HG03066 (cell line): ENCODE results near the gene KRTAP10-1.
"Not testable (repeated sequence)": the region's sequence is repeated elsewhere in the genome, so short reads cannot be mapped to it uniquely, and the experiment has no call there.

Source experiments
- ATAC-seq: cut with Tn5 transposase; IDR thresholded peaks from one replicate; pipeline ENCODE4 v1.9.1; 2021; ENCODE audit warnings: low read depth; ENCODE audit not compliant: unreplicated experiment

KRTAP10-1 gene, protein sequence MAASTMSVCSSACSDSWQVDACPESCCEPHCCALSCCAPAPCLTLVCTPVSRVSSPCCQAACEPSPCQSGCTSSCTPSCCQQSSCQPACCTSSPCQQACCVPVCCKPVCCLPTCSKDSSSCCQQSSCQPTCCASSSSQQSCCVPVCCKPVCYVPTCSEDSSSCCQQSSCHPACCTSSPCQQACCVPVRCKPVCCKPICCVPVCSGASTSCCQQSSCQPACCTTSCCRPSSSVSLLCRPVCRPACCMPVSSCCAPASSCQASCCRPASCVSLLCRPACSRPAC

DNA sequence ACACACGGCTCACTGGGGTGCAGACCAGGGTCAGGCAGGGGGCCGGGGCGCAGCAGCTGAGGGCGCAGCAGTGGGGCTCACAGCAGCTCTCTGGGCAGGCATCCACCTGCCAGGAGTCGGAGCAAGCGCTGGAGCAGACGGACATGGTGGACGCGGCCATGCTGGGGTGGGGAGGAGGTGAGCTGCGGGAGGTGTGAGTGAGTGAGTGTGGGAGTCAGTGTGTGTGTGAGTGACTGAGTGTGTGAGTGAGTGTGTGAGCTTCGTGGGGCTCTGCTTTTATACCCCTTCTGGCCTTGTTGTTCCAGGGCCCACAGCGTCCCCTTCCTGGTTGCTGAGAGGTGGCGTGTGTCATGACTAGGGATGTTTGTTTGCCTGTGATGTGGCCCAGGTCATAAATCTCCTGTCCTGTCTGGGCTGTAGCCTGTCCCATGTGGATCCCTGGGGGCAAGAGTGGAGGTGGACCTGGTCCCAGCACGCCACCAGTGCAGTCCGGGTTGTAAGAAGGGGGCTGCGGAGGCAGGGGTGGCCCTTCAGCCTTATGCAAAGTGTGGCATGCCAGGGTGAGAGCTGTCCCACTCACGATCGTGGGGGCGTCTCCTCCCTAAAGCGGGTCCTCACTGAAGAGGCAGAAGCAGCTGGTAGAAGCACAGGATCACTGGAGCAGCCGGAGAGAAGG lies at the start of gene KRTAP10-1:
Gene KRTAP10-1 (minus strand): TSS at position 205 of the 676 bp plus-strand sequence. CDS start 45 bp downstream, at position 160.
- no peak for ATAC-seq

DNA sequence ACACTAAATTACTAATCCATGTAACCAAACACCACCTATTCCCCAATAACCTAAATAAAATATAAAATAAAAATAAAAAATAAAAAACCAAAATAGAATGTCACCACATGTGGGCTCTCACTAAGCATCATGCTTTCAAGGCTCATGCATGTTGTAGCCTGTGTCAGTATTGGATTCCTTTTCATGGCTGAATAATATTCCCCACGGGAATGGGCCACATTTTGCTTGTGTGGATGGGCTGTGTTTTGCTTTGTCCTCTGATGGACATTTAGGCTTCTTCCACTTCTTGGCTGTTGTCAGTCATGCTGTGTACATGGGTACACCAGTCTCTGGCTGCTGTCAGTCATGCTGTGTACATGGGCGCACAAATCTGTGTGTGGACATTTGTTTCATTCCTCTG lies 49.1 kb upstream of the KRTAP10-1 start:
- no peak for ATAC-seq

DNA sequence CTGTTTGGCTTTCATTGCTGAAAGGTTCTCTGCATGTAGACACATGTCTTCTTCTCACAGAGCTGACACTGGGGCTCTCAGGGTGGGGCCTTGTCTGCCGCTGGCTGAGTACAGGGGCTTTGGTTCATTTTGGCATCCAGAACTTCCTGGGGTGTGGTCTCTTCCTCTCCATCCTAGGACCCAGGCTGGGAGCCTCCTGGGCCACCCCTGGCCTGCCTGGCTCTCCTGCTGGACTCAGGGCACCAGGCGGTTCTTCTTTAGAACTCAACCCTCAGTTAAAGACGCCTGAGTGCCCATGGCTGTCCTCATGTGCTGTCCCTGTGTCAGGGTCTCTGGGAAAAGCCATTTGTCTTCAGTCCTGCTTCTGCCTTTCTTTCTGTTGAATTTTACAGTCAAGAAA lies 45.9 kb upstream of the KRTAP10-1 start:
- ATAC-seq: no peak

DNA sequence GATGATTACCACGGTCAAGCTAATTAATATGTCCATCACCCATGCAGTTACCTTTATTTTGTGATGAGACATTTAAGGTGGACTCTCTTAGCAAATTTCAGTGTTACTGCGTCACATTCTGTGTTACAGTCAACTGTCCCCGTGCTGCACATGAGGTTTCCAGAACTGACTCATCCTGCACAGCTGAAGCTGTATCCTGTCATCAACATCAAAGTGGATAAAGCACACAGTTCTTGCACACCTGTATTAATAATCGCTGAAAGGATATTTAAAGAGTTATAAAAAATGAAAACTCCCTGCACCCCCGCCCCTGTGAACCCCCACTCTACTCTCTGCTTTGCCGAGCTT lies 43.8 kb upstream of the KRTAP10-1 start:
- ATAC-seq: no peak

DNA sequence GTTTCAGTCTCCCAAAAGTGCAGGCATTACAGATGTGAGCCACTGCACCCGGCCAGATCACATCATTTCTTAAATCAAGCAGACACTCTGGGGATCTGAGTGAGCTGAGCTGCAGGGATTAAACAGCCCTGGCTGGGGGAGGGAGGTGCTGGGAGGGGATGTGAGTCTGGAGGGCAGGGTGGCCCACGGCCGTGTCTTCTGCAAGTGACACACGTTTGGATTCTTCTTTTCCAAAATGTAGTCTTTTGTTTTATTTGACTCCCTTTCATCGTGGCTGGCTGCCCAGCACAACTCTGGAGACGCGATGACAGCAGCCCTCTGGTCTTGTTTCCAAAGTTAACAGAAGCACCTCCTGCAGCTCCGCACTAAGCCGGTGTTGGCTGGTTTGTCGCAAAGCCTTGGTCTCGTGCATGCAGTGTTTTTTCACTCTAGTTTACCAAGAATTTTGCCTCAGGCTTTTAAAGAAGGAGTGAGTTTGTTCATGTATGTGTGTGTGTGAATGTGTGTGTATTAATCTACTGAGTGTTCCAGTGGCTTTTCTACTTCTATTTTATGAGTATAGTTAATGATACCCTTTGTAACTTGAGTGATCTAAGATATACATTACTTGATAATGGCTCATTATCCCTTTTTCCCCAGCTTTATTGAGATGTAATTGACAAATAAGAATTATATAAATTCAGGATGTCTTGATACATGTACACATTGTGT lies 43.2 kb upstream of the KRTAP10-1 start:
- ATAC-seq: no peak

DNA sequence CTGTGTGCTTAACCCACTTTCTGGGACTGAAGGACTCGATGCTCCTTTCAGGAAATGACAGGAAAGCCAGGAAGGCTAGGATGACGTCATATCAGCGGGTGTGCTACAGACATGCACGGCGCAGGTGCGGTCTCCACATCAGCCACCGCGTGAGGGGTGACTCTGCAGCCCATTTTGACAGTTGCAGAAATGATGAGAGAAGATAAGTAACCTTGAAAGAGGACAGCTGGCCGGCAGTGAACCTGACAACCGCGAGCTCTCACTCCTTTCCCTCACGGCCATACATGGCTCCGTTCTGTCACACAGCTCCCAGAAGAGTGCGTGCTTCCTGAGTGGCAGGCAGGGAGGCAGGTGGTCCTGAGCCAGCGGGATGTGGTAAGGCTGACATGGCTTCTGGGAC lies 42.1 kb upstream of the KRTAP10-1 start:
- ATAC-seq: no peak

DNA sequence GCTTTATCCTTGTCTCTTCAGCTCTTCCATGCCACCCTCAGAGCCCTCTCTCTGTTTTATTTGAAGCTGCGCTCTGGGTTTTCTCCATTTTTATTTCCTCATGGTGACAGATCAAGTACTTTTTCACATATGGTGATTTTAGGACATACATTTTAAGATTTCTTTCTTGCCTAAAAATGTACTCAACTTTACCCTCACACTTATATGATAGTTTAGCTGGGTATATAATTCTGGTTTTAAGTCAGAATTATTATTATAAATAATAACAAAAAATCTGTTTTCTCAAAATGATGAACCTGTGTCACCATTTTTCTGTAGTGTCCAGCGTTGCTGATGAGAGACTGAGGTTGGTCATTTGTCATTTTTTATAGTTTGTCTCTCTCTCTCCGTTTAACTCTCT lies 41.2 kb upstream of the KRTAP10-1 start:
- no peak for ATAC-seq

DNA sequence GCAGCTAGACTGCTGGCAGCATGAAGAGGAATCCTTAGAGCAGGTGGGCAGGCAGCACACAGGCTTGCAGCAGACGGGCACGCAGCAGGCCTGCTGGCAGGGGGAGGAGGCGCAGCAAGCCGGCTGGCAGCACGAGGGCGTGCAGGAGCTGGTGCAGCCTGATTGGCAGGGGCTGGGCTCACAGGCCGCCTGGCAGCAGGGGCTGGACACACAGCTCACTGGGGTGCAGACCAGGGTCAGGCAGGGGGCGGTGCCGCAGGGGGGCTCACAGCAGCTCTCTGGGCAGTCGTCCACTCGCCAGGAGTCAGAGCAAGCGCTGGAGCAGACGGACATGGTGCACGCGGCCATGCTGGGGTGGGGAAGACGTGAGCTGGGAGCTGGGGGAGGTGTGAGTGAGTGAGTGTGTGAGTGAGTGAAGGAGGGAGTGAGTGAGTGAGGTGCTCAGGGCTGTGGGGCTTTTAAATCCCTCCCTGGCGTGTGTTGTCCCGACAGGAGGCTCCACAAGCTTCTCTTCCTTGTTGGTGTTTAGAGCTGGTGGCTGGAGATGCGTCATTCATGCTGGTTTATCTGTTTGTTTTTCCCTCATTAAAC lies 40.3 kb upstream of the KRTAP10-1 start, which contains the start of gene KRTAP10-5:
Gene KRTAP10-5 (minus strand): TSS at position 374 of the 591 bp plus-strand sequence. CDS start 26 bp downstream, at position 348.
- not testable (repeated sequence) for ATAC-seq

DNA sequence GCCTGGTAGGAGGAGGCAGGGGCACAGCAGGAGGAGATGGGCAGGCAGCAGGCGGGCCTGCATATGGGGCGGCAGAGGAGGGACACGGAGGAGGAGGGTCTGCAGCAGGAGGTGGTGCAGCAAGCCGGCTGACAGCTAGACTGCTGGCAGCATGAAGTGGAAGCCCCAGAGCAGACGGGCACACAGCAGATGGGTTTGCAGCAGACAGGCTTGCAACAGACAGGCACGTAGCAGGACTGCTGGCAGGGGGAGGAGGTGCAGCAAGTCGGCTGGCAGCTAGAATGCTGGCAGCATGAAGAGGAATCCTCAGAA lies 39.8 kb upstream of the KRTAP10-1 start:
- no peak for ATAC-seq

DNA sequence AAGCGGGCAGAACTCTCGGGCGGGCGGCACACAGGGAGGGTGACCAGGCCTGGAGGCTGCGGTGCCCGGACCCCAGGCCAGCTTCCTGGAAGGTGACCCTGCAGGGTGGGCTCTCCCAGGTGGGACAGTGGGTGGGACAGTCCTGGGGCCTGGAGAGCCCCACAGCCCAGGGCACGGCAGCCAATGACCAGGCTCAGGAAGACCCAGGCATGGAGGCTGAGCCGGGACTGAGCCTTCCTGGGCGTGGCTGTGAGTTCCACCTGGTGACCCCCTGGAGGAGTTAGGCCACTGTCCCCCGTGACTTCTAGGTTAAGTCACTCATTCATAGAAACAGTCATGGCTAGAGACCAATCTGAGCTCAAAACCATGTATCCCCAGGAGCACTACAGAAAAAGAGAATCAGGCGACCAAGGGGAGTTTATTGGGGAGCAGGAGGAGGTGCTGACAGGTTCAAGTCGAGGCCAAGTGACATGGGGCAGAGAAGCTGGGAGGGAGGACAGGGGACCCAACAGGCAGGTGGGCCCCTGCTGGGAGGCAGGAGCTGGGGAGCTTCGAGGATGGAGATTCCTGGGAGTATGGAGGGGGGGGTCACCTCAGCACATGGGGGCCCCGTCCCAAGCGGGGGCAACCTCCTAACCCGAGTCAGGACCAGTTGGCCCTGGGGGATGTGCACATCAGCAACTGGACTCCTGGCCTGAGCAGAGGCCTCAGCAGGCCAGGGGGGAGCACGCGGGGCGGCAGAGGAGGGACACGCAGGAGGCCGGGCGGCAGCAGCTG lies 39.2 kb upstream of the KRTAP10-1 start:
- ATAC-seq: no peak

DNA sequence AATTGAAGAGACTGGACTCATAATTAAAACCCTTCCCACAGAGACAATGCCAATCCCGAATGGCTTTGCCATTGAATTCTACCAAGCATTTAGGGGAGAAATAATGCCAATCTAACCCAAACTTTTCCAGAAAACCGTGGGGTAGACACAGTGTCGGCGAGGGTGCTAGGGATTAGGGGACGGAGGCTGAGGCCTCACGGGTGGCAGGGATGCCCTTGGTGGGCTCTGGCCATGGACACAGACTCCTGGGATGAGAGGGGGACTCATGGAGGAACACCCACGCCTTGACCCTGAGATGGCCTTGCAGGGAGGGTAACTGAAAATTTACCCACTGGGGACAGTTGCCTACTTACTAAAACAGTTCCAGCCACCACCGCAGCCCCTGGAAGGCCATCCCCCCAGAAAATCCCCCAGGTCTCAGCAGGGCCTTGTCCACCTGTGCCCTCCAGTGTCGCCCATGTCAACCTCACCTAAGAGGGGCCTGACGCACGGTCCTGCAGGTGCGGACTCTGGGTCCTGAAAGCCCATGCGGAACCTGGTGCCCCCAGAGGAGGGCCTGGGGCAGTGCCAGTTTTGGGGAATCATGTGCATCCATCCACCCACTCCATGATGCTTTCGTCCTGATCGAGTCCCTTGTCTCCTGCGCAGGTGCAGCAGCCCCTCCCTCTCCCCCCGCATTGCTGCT lies 38.5 kb upstream of the KRTAP10-1 start:
- ATAC-seq: no peak

DNA sequence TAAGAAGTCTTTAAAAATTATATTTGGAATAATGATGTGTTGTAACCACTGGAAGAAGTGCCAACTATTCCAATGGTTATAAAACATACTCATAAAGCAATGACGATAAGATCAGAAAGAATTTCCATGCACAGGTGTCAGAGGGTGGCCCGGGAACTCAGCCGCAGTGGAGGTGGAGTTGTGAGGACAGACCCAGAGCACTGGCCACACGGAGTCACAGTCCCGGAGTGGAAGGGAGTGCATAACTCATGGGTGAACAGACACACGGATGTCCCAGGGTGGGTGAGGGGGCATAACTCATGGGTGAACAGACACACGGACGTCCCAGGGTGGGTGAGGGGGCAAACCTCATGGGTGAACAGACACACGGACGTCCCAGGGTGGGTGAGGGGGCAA lies 36.0 kb upstream of the KRTAP10-1 start:
- ATAC-seq: no peak

DNA sequence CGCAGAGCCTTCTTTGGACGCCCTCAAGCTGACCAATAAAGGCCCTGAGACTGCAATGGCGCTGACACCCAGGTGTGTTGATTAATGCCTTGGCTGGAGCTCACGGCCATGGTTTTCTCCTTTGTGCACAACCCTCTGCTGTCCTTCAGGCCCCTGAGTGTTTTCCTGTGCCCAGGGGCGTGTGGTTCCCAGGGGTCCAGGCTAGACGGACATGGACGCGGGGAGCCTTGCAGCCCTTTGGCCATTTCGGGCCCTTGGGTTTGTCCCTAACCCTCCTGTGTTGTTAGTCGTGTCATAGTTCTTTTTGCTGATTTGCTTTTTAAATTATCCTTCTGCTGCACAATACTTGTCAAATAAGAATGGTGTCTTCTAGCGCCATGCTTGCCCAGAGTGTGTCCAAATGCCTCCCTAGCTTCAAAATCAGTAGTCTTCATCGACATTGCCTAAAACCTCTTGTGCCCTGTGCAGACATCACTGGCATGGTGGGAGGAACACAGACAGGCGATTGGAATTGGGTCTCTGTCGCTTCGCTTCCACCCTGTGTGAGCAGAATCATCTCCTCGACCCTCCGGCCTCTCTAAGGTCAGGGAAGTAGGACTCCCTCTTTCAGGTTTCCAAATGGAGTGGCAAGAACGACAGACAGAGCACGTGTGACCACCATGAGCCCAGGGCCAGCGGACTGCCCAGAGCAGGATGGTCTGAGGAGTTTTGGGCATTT lies 35.5 kb upstream of the KRTAP10-1 start:
- no peak for ATAC-seq

DNA sequence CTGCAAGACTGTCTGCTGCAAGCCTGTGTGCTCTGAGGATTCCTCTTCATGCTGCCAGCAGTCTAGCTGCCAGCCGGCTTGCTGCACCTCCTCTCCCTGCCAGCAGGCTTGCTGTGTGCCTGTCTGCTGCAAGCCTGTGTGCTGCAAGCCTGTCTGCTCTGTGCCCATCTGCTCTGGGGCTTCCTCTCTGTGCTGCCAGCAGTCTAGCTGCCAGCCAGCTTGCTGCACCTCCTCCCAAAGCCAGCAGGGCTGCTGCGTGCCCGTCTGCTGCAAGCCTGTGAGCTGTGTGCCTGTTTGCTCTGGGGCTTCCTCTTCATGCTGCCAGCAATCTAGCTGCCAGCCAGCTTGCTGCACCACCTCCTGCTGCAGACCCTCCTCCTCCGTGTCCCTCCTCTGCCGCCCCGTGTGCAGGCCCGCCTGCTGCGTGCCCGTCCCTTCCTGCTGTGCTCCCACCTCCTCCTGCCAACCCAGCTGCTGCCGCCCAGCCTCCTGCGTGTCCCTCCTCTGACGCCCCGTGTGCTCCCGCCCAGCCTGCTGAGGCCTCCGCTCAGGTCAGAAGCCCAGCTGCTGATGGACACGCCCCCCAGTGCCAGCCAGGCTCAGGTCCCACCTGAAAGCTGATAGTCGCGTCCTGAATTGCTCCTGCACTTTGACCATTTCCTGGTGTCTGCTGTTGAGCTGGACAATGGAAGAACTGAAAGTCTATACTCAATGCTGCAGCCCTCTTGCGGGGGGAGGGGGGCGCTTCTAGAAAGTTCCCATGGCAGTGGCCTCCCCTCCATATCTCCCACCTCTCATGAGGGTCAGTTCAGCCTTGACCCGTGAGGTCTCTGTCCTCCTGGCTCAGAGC lies 34.7 kb upstream of the KRTAP10-1 start:
- ATAC-seq: no peak

DNA sequence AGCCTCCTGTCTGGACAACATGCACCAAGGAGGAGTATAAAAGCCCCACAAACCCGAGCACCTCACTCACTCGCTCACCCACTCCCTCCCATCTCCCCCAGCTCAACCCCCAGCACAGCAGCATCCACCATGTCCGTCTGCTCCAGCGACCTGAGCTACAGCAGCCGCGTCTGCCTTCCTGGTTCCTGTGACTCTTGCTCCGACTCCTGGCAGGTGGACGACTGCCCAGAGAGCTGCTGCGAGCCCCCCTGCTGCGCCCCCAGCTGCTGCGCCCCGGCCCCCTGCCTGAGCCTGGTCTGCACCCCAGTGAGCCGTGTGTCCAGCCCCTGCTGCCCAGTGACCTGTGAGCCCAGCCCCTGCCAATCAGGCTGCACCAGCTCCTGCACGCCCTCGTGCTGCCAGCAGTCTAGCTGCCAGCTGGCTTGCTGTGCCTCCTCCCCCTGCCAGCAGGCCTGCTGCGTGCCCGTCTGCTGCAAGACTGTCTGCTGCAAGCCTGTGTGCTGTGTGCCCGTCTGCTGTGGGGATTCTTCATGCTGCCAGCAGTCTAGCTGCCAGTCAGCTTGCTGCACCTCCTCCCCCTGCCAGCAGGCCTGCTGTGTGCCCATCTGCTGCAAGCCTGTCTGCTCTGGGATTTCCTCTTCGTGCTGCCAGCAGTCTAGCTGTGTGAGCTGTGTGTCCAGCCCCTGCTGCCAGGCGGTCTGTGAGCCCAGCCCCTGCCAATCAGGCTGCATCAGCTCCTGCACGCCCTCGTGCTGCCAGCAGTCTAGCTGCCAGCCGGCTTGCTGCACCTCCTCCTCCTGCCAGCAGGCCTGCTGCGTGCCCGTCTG lies 33.8 kb upstream of the KRTAP10-1 start, which contains the start of gene KRTAP10-4:
Gene KRTAP10-4 (plus strand): TSS at position 100 of the 827 bp plus-strand sequence. CDS start 30 bp downstream, at position 130.
- not testable (repeated sequence) for ATAC-seq

DNA sequence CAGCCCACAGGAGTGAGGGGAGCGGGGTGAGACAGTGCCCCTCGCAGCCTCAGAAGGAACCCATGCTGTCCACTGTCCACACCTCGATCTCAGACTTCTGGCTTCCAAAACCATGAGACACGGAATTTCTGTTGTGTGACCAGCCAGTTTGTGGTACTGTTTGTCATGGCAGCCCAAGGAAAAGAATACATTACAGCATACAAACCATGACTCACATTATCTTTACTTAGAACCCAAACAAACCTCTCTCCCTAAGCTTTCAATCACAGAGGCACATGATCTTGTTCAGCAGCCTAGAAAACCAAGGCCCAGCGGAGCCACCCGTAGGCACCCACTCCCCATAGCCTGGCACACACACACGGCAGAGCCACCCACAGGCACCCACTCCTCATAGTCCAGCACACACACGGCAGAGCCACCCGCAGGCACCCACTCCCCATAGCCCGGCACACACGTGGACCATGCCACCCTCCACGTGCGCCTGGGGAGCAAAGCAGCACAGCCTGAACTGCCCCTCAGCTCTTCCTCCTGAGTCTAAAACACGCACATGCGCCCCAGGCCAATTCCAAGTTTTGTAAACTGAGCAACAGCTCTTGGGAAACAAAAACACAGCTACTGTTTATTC lies 33.1 kb upstream of the KRTAP10-1 start:
- no peak for ATAC-seq
